ENCODE data around the gene PLEKHA8. TPM values are rescaled to one million over a fixed set of nuclear protein-coding genes. Genes with fewer than 3 reads are reported as not detected.
A peak's percentile ranks its signal among the peaks of the same experiment; 100 is the strongest.

PLEKHA8 gene
- total RNA-seq, 1 donor from 2014 or later: 20.3 TPM

GRCh38 chr7:30168835-30169573, 140.8 kb downstream of the PLEKHA8 start:
- DNase-seq (ENCODE audit: low spot score): no peak
- TF ChIP-seq CTCF (IDR thresholded peaks at IDR 0.05): peak; percentile 56
- H3K27me3 Mint-ChIP-seq (ENCODE audit: low read depth): no peaks in the 10 kb centered on the region
- peak overlapping the region; percentile 78 for H3K27ac Mint-ChIP-seq (ENCODE audit: unreplicated experiment)
- H3K36me3 Mint-ChIP-seq (ENCODE audit: low read depth): peaks cover 3% of the 10 kb centered on the region
- H3K4me1 Mint-ChIP-seq (ENCODE audit: low read depth): peaks cover 51% of the 10 kb centered on the region
- no peak overlapping the region for H3K4me3 Mint-ChIP-seq (ENCODE audit: unreplicated experiment)
- H3K9me3 Mint-ChIP-seq (ENCODE audit: low read depth): no peaks in the 10 kb centered on the region

GRCh38 chr7:30169579-30169978, 141.4 kb downstream of the PLEKHA8 start:
- TF ChIP-seq CTCF (IDR thresholded peaks at IDR 0.05): no peak
- H3K4me3 Mint-ChIP-seq (ENCODE audit: unreplicated experiment): no peak overlapping the region
- H3K27ac Mint-ChIP-seq (ENCODE audit: unreplicated experiment): peak overlapping the region; percentile 64
- peaks cover 3% of the 10 kb centered on the region for H3K36me3 Mint-ChIP-seq (ENCODE audit: low read depth)
- no peaks in the 10 kb centered on the region for H3K27me3 Mint-ChIP-seq (ENCODE audit: low read depth)
- no peaks in the 10 kb centered on the region for H3K9me3 Mint-ChIP-seq (ENCODE audit: low read depth)
- no peak for DNase-seq (ENCODE audit: low spot score)
- peaks cover 49% of the 10 kb centered on the region for H3K4me1 Mint-ChIP-seq (ENCODE audit: low read depth)

DNA sequence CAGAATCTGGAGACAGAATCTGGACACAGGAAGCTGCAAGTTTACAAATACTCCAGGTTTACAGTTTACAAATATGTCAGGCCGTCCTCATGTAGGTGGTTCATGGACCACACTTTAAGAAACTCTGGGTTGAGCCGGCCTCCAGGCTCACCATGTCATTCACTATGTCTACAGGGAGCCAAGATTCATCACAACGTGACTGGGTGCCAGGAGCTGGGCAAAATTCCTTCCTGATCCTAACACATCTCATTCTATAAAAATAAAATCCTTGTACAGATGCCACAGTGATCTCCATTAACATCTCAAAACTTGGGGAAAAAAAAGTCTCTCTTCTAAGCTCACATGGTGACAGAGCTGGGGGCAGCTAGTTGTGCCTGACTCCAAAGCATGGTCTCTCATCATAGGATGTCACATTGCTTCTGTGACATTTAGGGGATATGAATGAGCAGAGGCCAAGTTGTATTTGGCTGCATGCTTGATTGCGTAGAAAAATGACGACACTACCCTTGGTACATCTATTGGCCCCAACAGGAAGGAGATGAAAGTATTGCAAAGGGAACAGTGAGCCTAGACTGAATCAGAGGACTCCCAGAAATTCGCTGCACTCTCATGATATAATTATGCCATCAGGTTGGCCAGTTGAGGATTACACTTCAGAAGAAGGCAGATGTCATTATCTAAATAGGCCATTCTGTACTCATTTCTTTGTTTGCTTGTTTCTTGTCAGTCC, 142.4 kb downstream of the PLEKHA8 start:
- H3K9me3 Mint-ChIP-seq (ENCODE audit: low read depth): no peaks in the 10 kb centered on the region
- H3K27me3 Mint-ChIP-seq (ENCODE audit: low read depth): no peaks in the 10 kb centered on the region
- no peak for TF ChIP-seq CTCF (IDR thresholded peaks at IDR 0.05)
- no peak overlapping the region for H3K4me3 Mint-ChIP-seq (ENCODE audit: unreplicated experiment)
- DNase-seq (ENCODE audit: low spot score): no peak
- no peak overlapping the region for H3K27ac Mint-ChIP-seq (ENCODE audit: unreplicated experiment)
- peaks cover 3% of the 10 kb centered on the region for H3K36me3 Mint-ChIP-seq (ENCODE audit: low read depth)
- peaks cover 60% of the 10 kb centered on the region for H3K4me1 Mint-ChIP-seq (ENCODE audit: low read depth)

DNA sequence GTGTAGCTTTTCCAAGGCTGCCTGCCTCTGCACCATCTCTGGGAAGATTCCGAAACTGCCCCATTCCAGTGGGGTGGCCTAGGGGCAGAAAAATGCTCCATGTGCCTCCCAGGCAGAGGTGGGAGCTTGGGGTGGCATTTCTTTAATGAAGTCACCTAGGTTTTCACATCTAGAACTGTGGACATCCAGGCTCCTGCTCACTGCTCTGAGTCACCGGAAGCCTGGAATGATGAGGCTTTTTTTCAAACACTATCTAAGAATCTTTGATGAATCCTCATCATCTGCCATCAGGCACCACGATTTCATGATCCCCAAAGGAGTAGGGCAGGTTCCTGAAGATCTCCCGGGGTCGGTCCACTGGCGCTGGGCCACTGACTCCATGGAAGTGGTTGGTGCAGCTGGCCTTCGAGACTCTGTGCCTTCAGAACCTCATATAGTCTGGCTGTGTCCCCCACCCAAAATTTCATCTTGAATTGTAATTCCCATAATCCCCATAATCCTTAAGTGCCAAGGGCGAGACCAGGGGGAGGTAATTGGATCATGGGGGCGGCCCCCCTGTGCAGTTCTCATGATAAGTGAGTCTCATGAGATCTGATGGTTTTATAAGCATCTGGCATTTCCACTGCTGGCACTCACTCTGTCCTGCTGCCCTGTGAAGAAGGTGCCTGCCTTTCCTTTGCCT, 143.7 kb downstream of the PLEKHA8 start:
- TF ChIP-seq CTCF (IDR thresholded peaks at IDR 0.05): no peak

GRCh38 chr7:30172451-30172850, 144.2 kb downstream of the PLEKHA8 start:
- peak overlapping the region; percentile 93 for H3K27ac Mint-ChIP-seq (ENCODE audit: unreplicated experiment)
- no peak overlapping the region for H3K4me3 Mint-ChIP-seq (ENCODE audit: unreplicated experiment)
- H3K36me3 Mint-ChIP-seq (ENCODE audit: low read depth): peaks cover 3% of the 10 kb centered on the region
- DNase-seq (ENCODE audit: low spot score): no peak
- H3K9me3 Mint-ChIP-seq (ENCODE audit: low read depth): no peaks in the 10 kb centered on the region
- peaks cover 63% of the 10 kb centered on the region for H3K4me1 Mint-ChIP-seq (ENCODE audit: low read depth)
- no peaks in the 10 kb centered on the region for H3K27me3 Mint-ChIP-seq (ENCODE audit: low read depth)
- no peak for TF ChIP-seq CTCF (IDR thresholded peaks at IDR 0.05)

More for the DNA sequence above, 143.7 kb downstream of the PLEKHA8 start:
- DNase-seq (ENCODE audit: low spot score): no peak
- Mint-ChIP-seq H3K27ac (ENCODE audit: unreplicated experiment) (peak overlapping the region; percentile 93), H3K36me3 (ENCODE audit: low read depth) (peaks cover 3% of the 10 kb centered on the region), H3K9me3 (ENCODE audit: low read depth) (no peaks in the 10 kb centered on the region), H3K4me1 (ENCODE audit: low read depth) (peaks cover 63% of the 10 kb centered on the region), H3K27me3 (ENCODE audit: low read depth) (no peaks in the 10 kb centered on the region), H3K4me3 (ENCODE audit: unreplicated experiment) (no peak overlapping the region)

All from chondrocyte (in vitro differentiated cells).